Sigmoid colon (tissue), 4 donors: ENCODE data around the gene CUX1.
A peak's percentile ranks its signal among the peaks of the same experiment; 100 is the strongest.

Source experiments
- CTCF ChIP-seq, 4 experiments: fragments of 450-650 bp in 3 of 4; fragments of 200-600 bp in 1 of 4; IDR thresholded peaks; one replicate each; pipeline ENCODE4 v1.5.1; 2016 to 2019; ENCODE audit warnings: antibody characterized with exemption in 4 of 4, mild to moderate bottlenecking in 3 of 4, moderate library complexity in 2 of 4
- EP300 ChIP-seq, 4 donors: sonication (generic); formaldehyde crosslinking; IDR thresholded peaks; one replicate each; pipeline ENCODE4 v1.6.1; 2017; ENCODE audit warnings: antibody characterized with exemption in 4 of 4
- POLR2A ChIP-seq, 2 donors: fragments of 450-650 bp; IDR thresholded peaks; one replicate each; pipeline ENCODE4 v1.6.1; 2016; ENCODE audit warnings: antibody characterized with exemption in 2 of 2, mild to moderate bottlenecking in 2 of 2, moderate library complexity in 2 of 2
- POLR2AphosphoS5 ChIP-seq, 4 donors: sonication (generic); formaldehyde crosslinking; IDR thresholded peaks; one replicate each; pipeline ENCODE4 v1.6.1; 2017; ENCODE audit warnings: antibody characterized with exemption in 4 of 4

GRCh38 chr7:101896316-101896715, 78.9 kb downstream of the CUX1 start:
- TF ChIP-seq CTCF (IDR thresholded peaks at IDR 0.05) = no peak
- TF ChIP-seq POLR2A (IDR thresholded peaks at IDR 0.05) = no peak
- TF ChIP-seq POLR2AphosphoS5 (IDR thresholded peaks at IDR 0.05) = peak in 1 of 4 donors; percentile 21
- TF ChIP-seq EP300 (IDR thresholded peaks at IDR 0.05) = peak in 1 of 4 donors; percentile 16
